GM10266 (cell line): Measurements from ENCODE around the gene JKAMP.

Experiments
- DNase-seq: peaks from one replicate; pipeline ENCODE4 v3.0.0; 2012; ENCODE audit errors: extremely low spot score
- TF ChIP-seq, protein P1 (sequence below): IDR thresholded peaks from 2 replicates; pipeline ENCODE4 v1.5.1; 2012; ENCODE audit warnings: mild to moderate bottlenecking, low read depth; ENCODE audit not compliant: control insufficient read depth, insufficient read depth; ENCODE audit errors: missing control alignments

Gene JKAMP

DNA sequence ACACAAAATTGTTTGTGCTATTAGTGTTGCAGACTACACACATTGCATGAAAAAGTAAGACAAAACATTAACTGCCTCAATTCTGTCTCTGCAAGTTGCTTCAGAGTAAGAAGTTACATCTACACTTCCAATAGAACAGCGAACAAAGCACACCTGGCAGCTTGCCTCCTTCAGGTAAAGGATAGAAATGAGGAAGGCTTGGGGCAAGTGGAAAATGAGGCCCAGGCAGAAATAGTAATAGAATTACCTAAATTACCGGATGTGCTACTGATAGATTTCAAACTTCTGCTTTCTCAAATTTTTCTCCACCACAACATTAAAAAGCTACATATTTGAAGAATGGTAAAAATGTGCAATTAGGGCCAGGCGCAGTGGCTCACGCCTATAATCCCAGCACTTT, 54.6 kb downstream of the JKAMP start:
- no peak for DNase-seq

DNA sequence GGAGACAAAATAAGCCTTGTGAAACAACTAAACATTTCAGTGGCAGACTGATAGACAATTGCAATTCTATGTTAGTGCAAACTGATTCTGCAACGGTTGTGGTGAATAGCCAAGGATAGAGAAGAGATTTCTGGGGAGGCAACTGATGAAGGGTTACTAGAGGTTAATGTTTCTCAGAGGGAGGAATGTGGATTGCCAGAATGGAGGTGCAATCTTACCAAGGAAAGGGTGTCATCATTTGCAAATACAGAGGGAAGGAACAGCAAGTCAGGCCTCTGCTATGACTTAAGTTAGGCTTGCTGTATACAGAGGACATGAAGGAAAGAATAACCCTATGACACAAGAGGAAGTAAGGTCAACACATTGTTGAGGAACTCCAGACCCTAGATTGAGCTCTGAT, 56.5 kb downstream of the JKAMP start:
- TF ChIP-seq, protein P1, sequence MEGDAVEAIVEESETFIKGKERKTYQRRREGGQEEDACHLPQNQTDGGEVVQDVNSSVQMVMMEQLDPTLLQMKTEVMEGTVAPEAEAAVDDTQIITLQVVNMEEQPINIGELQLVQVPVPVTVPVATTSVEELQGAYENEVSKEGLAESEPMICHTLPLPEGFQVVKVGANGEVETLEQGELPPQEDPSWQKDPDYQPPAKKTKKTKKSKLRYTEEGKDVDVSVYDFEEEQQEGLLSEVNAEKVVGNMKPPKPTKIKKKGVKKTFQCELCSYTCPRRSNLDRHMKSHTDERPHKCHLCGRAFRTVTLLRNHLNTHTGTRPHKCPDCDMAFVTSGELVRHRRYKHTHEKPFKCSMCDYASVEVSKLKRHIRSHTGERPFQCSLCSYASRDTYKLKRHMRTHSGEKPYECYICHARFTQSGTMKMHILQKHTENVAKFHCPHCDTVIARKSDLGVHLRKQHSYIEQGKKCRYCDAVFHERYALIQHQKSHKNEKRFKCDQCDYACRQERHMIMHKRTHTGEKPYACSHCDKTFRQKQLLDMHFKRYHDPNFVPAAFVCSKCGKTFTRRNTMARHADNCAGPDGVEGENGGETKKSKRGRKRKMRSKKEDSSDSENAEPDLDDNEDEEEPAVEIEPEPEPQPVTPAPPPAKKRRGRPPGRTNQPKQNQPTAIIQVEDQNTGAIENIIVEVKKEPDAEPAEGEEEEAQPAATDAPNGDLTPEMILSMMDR = no peak
- DNase-seq = no peak

More for the DNA sequence above, 54.6 kb downstream of the JKAMP start:
- TF ChIP-seq, protein P1 = no peak

DNA sequence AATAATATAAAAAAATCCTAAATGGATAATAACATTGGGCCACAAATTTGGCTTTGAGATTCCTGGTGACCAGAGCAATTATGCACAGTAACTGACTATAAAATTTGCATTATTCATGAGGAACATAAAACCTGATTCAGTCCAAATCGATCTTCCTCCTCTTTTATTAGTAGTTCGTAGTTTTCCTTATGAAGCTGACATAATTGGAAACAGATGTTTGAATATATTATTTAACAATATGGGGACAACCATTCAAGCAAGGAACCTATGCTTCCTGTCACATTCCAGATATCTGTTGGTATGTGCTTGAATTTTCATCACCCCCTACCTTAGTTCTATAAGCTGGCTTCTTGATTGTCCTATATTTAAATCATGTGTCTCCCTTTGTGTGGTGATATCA, 57.4 kb downstream of the JKAMP start:
- TF ChIP-seq, protein P1 = no peak
- DNase-seq = no peak

DNA sequence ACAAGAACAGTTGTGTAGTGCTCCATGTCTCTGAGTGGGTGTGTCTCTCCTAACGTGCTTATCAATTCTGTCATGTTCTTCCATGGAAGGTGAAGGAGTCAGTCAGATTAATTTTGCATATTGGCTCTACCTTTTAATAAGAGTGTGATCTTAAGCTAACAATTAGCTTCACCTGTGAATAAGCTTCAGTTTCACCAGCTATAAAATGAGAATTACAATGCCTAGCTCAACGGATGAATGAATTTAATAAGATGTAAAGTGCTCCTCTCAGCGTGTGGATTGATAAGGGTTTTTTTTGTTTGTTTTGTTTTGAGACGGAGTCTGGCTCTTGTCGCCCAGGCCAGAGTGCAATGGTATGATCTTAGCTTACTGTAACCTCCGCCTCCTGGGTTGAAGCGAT, 59.6 kb downstream of the JKAMP start:
- TF ChIP-seq, protein P1 = no peak
- DNase-seq = no peak

DNA sequence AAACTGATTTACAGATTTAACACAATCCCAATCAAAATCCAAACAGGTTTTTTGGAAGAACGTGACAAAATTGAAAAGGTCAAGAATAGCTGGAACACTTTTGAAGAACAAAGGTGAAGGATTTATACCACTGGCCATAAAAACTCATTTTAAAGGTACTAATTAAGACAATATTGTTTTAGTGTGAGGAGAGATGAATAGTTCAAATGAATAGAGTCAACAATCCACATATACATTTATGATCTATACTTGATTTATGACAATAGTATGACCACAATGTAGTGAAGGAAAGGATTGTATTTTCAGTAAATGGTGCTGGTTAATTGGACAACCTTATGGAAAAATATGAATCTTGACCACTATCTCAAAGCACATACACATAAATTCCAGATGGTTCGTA, 63.0 kb downstream of the JKAMP start:
- DNase-seq = no peak
- TF ChIP-seq, protein P1 = no peak
